GM18519 (cell line): Measurements from ENCODE around the gene HDAC10.
"Not testable (repeated sequence)": the region's sequence is repeated elsewhere in the genome, so short reads cannot be mapped to it uniquely, and the experiment has no call there.

Experiments used
- ATAC-seq: cut with Tn5 transposase; IDR thresholded peaks from one replicate; pipeline ENCODE4 v1.9.1; 2021; ENCODE audit warnings: mild to moderate bottlenecking, moderate library complexity; ENCODE audit not compliant: unreplicated experiment, low FRiP score

The HDAC10 gene

GRCh38 chr22:50286275-50286674 lies 35.2 kb upstream of the HDAC10 start:
- ATAC-seq, result no peak

- ATAC-seq, result no peak
Observed at GRCh38 chr22:50285568-50286229, 34.6 kb upstream of the HDAC10 start.

GRCh38 chr22:50284479-50284878 lies 33.4 kb upstream of the HDAC10 start:
- ATAC-seq, result no peak

- ATAC-seq, result no peak
Observed at GRCh38 chr22:50283821-50284220, 32.8 kb upstream of the HDAC10 start.

DNA sequence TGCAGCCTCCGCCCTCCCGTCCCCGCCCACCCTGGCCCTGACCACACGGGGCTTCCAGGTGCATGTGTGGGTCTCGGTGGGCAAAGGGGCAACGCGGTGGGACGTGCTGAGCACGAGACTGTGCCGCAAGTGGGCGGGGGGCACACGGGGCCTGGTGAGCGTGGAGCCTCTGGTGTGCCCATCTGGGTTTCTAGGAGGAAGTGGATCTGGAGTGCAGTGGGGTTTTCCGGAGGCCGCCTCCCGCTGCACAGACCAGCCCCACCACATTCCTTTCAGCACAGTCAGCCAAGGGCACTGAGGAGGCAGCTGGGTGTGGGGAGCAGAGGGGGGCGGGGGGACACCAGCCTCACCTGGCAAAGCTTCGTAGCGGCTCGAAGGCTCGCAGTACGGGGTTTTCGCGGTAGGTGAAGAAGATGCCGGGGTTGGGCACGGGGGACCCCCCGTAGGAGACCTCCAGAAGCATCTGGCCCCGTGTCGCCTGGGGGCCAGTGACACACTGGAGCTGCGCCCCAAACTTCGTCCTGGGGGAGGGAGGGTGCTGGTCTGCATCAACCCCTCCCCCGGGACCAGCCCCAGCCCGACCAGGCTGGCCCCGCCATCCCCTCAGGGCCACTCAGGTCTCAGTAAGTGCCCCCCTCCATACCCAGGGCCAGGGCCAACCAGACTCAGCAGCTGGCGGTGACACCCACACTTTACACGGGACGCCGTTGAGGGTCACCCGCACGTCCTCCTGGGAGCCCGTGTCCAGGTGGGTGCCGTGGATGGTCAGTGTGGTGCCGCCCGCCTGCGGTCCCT lies 31.5 kb upstream of the HDAC10 start:
- ATAC-seq, result no peak

- no peak for ATAC-seq
Observed at GRCh38 chr22:50281957-50282356, 30.9 kb upstream of the HDAC10 start.

DNA sequence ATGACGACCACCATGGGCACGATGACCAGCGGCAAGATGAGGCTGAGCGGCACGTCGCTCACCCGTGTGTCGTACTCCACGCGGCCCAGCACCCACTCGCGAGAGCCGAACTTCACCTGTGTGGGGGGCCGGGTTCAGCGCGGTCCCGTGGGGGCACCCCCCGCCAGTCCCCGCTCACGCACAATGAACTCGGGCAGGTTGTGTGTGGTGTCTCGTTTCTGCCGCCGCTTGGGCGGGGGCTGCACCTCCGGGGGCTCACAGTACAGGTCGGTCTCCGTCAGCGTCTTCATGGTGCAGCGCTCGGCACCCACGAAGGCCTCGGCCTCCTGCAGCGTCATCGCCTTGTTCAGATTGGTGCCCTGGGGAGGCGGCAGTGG lies 30.3 kb upstream of the HDAC10 start:
- ATAC-seq, result no peak

- ATAC-seq, result no peak
Observed at GRCh38 chr22:50280708-50281383, 29.8 kb upstream of the HDAC10 start.

- no peak for ATAC-seq
Observed at GRCh38 chr22:50280022-50280707, 29.1 kb upstream of the HDAC10 start.

DNA sequence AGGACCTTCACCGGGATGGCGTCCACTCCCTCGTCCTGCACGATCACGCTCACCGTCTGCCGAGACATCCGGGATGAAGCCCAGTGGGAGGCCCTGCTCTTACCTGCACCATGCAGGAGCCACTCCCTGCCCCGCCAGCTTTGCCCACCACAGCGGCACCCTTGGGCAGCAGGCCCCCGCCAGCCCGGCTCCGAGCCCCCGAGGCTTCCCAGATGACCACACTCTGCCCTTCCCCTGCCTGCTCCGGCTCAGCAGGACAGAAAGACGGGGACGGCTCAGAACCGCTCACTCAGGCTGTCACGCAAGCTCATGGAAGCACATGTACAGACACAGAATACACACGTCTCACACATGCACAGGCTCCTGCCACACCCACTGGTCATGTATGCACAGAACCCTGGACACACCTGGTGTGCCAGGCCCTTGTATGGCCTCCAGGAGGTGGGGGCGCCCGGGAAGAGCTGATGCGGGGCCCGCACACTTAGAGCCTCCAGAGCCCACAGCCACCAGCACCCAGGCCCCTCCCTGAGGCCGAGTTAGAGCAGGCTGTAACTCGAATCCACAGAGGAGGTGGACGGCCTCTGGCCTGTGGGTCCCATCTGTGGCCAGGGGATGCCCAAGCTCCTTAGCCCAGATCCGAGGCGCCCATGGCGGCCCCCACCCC lies 28.0 kb upstream of the HDAC10 start:
- no peak for ATAC-seq

DNA sequence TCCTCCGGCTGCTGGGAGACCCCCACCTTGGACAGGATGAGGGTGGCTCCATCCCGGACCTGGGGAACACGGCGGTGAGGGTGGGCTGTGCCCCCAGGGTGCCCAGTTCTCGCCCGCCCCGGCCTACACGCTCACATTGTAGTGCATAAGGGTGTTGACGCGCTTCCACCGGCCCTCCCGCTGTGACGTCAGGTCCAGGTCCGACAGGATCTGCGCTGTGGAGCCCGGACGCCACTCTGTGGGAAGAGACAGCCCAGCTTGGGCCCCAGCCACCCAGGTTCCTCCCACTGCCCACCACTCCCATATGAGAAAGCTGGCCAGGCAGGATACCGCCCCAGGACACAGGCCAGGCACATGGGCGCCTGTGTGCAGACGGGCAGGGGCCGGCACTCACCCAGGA lies 27.4 kb upstream of the HDAC10 start:
- no peak for ATAC-seq

DNA sequence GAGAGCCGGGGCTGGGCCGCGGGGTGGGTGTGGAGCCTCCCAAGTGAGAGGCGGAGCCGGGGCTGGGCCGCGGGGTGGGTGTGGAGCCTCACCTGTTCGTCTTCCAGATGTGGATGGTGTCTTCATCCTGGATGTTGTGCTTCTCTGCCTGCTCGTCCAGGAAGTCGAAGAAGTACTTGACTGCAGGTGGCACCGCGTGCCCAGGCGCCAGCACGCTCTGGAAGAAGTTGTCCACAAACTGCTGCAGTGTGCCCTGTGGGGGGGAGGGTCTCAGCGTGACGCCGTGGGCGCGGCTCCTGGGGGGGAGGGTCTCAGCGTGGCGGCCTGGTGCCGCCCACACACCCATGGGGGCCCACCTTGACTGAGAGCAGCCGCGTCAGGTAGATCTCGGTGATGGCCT lies 26.7 kb upstream of the HDAC10 start:
- no peak for ATAC-seq

- ATAC-seq, result no peak
Observed at GRCh38 chr22:50276143-50276542, 25.1 kb upstream of the HDAC10 start.

DNA sequence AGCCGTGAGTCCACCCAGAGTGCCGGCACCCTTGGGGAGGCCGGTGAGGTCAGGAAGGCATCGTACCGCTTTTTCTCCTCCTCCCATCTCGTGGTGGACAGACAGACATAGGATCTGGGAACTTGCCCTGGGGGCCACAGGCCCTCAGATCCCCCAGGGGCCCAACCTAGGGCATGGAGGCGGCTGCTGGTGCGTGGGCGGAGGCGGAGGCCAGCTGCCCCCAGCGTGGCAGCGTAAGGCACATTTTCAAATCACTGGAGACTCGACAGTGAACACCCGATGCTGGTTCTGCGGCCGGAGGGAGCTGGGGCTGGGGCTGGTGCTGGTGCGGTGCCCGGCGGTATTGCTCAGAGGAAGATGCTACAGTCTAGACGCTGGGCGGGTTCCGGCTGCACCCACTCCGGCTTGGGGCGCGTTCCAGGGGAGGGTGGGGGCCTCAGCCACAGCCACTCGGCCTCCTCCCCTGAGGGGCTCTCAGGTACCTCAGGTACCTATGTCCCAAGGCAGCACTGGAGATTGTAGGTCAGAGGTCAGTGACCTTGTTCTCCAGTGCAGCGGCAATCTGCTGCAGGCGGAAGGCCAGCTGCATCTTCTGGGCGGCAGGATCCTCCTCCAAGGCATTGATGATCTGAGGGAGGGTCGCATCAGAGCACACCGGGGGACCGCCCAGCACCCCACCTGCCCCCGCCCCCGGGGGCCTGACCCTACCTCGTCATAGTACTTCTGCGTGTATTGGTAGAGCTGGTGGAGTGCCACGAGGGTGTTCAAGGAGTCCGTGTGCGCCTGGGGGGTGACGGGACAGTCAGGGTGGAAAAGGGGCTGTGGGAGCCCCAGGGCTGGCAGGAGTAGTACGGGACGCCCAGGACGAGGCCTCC lies 24.4 kb upstream of the HDAC10 start:
- no peak for ATAC-seq

- ATAC-seq, result no peak
Observed at GRCh38 chr22:50274771-50275170, 23.7 kb upstream of the HDAC10 start.

GRCh38 chr22:50274311-50274710 lies 23.2 kb upstream of the HDAC10 start:
- no peak for ATAC-seq

DNA sequence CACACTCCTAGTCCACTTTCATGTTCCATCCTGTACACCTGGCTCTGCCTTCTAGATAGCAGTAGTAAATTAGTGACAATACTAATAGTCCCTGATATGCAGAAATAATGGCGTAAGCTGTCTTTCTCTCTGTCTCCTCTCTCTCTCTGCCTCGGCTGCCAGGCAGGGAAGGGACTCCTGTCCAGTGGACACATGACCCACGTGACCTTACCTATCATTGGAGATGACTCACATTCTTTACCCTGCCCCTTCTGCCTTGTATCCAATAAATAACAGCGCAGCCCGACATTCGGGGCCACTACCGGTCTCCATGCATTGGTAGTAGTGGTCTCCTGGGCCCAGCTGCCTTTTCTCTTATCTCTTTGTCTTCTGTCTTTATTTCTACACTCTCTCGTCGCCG lies 22.7 kb upstream of the HDAC10 start:
- not testable (repeated sequence) for ATAC-seq

DNA sequence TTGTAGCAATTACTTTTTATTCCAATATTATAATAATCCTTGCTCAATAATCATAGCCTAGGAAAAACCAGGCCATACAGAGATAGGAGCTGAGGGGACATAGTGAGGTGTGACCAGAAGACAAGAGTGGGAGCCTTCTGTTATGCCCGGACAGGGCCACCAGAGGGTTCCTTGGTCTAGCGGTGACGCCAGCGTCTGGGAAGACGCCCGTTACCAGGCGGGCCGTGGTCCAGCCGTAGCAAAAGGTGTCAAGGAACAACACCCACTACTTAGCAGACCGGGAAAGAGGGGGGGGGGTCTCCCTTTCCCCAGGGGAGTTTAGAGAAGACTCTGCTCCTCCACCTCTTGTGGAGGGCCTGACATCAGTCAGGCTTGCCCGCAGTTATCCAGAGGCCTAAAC lies 22.3 kb upstream of the HDAC10 start:
- not testable (repeated sequence) for ATAC-seq

DNA sequence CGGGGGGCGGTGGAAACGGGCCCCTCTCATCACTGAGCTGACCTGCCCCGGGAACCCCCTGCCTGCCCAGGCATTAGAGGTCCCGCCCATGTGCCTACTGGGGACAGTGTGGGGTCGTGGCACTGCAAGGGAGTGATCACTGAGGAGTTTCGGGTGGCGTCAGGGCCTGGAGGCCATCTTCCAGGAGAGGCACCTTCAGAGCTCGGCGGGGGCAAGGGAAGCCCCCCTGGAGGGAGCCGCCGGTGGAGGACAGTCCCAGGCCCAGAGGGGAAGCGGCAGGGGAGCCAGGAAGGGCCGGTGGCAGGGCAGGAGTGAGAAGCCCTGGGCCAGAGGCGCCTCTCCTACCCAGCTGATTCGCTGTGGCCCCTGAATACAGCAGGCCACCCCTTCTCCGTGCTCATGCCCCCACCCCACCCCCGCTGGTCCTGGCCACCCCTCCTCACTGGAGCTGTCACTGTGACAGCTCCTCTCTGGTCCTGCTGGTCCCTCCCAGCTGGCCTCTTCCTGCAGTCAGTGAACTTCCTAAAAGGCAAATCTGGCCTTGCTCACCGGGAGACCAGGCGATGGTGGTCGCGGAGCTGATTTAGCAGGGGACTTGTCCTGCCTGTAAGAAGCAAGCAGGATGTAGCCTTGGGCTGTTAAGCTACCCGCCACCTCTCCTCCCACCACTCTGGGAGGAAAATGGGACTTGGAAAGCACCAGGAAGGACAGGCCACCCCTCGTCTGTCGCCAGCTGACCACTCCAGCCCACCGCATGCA lies 21.2 kb upstream of the HDAC10 start:
- ATAC-seq, result no peak
